Measurements from ENCODE around the gene ZCWPW1. TPM values are rescaled to one million over a fixed set of nuclear protein-coding genes. Genes with fewer than 3 reads are reported as not detected.

ZCWPW1 gene, protein sequence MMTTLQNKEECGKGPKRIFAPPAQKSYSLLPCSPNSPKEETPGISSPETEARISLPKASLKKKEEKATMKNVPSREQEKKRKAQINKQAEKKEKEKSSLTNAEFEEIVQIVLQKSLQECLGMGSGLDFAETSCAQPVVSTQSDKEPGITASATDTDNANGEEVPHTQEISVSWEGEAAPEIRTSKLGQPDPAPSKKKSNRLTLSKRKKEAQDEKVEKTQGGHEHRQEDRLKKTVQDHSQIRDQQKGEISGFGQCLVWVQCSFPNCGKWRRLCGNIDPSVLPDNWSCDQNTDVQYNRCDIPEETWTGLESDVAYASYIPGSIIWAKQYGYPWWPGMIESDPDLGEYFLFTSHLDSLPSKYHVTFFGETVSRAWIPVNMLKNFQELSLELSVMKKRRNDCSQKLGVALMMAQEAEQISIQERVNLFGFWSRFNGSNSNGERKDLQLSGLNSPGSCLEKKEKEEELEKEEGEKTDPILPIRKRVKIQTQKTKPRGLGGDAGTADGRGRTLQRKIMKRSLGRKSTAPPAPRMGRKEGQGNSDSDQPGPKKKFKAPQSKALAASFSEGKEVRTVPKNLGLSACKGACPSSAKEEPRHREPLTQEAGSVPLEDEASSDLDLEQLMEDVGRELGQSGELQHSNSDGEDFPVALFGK
- 0.85 to 2.2 TPM (median 1.3 TPM) in 5 replicates for total RNA-seq (2022; extraction: Qiagen RNA extraction; ENCODE audit: low read depth)

GRCh38 chr7:100428199-100428966, at the start of gene ZCWPW1:
ZCWPW1 (minus strand) TSS chr7:100428703; CDS start chr7:100420649, 8,054 bp downstream.

DNA sequence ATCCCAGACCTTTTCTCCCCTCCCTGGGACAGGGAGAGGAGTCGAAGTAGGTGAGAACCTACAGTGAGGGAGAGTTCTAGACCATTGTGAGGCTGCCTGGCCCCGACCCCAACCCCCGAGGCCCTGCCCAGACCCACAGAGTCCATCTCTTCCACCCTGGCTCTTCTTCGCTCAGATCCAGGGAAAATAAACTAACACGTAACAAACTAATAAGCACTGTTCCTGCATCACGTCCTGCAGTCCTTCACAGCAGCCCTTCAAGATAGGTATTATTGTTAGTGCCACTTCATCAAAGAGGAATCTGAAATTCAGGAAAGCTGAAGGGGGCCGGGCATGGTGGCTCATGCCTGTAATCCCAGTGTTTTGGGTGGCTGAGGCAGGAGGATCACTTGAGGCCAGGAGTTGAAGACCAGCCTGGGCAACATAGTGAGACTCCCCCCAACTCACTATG, 35.7 kb upstream of the ZCWPW1 start, which contains the start of gene SPACDR:
Gene SPACDR (minus strand): TSS at position 51 of the 451 bp plus-strand sequence. CDS start 235 bp downstream, outside the sequence.

GRCh38 chr7:100429637-100430492, 1.4 kb upstream of the ZCWPW1 start, which contains the start of gene MEPCE:
MEPCE (plus strand) TSS chr7:100429831; CDS start chr7:100430019, 188 bp downstream.

GRCh38 chr7:100373261-100373831, 55.2 kb downstream of the ZCWPW1 start, which contains the start of gene PILRA:
PILRA (plus strand) TSS chr7:100373487; CDS start chr7:100373657, 170 bp downstream.

GRCh38 chr7:100358027-100358856, 70.3 kb downstream of the ZCWPW1 start, which contains the start of gene PILRB:
PILRB (plus strand) TSS chr7:100358117; CDS start chr7:100358303, 186 bp downstream.

Other genes starting within 250 kb of the ZCWPW1 start
- gene PVRIG, start 208.8 kb downstream of the ZCWPW1 start, total RNA-seq (2022; extraction: Qiagen RNA extraction; ENCODE audit: low read depth) = not detected in 5 replicates
- not detected in 5 replicates for gene SPDYE3, start 121.0 kb downstream of the ZCWPW1 start, total RNA-seq (2022; extraction: Qiagen RNA extraction; ENCODE audit: low read depth)
- gene PILRB, start 70.6 kb downstream of the ZCWPW1 start, total RNA-seq (2022; extraction: Qiagen RNA extraction; ENCODE audit: low read depth) = 17.3 to 30.3 TPM (median 27.1 TPM) in 5 replicates
- 3.3 to 6.0 TPM (median 5.8 TPM) in 5 replicates for gene PILRA, start 55.2 kb downstream of the ZCWPW1 start, total RNA-seq (2022; extraction: Qiagen RNA extraction; ENCODE audit: low read depth)
- 37.3 to 48.6 TPM (median 43.9 TPM) in 5 replicates for gene MEPCE, start 1.1 kb upstream of the ZCWPW1 start, total RNA-seq (2022; extraction: Qiagen RNA extraction; ENCODE audit: low read depth)
- gene PPP1R35, start 7.8 kb upstream of the ZCWPW1 start, total RNA-seq (2022; extraction: Qiagen RNA extraction; ENCODE audit: low read depth) = 34.7 to 61.6 TPM (median 57.5 TPM) in 5 replicates
- gene SPACDR, start 35.6 kb upstream of the ZCWPW1 start, total RNA-seq (2022; extraction: Qiagen RNA extraction; ENCODE audit: low read depth) = 0.21 to 0.98 TPM (median 0.66 TPM) in 5 replicates
- 27.2 to 39.5 TPM (median 29.3 TPM) in 5 replicates for gene TSC22D4, start 50.5 kb upstream of the ZCWPW1 start, total RNA-seq (2022; extraction: Qiagen RNA extraction; ENCODE audit: low read depth)
- gene NYAP1, start 55.2 kb upstream of the ZCWPW1 start, total RNA-seq (2022; extraction: Qiagen RNA extraction; ENCODE audit: low read depth) = 0.64 to 1.6 TPM (median 1.2 TPM) in 5 replicates
- 9.7 to 15.0 TPM (median 14.0 TPM) in 5 replicates for gene AGFG2, start 110.5 kb upstream of the ZCWPW1 start, total RNA-seq (2022; extraction: Qiagen RNA extraction; ENCODE audit: low read depth)
- gene SAP25, start 145.2 kb upstream of the ZCWPW1 start, total RNA-seq (2022; extraction: Qiagen RNA extraction; ENCODE audit: low read depth) = 0.42 to 0.76 TPM (median 0.55 TPM) in 3 of 5 replicates, not detected in the others
- 8.9 to 16.3 TPM (median 13.9 TPM) in 5 replicates for gene LRCH4, start 157.4 kb upstream of the ZCWPW1 start, total RNA-seq (2022; extraction: Qiagen RNA extraction; ENCODE audit: low read depth)
- gene FBXO24, start 157.6 kb upstream of the ZCWPW1 start, total RNA-seq (2022; extraction: Qiagen RNA extraction; ENCODE audit: low read depth) = 0.21 to 0.27 TPM (median 0.27 TPM) in 3 of 5 replicates, not detected in the others
- gene PCOLCE, start 173.7 kb upstream of the ZCWPW1 start, total RNA-seq (2022; extraction: Qiagen RNA extraction; ENCODE audit: low read depth) = 6.7 to 10.7 TPM (median 9.0 TPM) in 5 replicates
- gene MOSPD3, start 183.8 kb upstream of the ZCWPW1 start, total RNA-seq (2022; extraction: Qiagen RNA extraction; ENCODE audit: low read depth) = 14.6 to 22.8 TPM (median 18.4 TPM) in 5 replicates
- 2.0 to 3.3 TPM (median 3.0 TPM) in 5 replicates for gene TFR2, start 212.8 kb upstream of the ZCWPW1 start, total RNA-seq (2022; extraction: Qiagen RNA extraction; ENCODE audit: low read depth)
- not detected in 5 replicates for gene ACTL6B, start 227.7 kb upstream of the ZCWPW1 start, total RNA-seq (2022; extraction: Qiagen RNA extraction; ENCODE audit: low read depth)
- 163 to 268 TPM (median 240 TPM) in 5 replicates for gene GNB2, start 245.0 kb upstream of the ZCWPW1 start, total RNA-seq (2022; extraction: Qiagen RNA extraction; ENCODE audit: low read depth)

Data from A549 treated with RU486 at 1 μM for 4 hours (cell line).